ENCODE measurements around the gene CCDC171. TPM values are rescaled to one million over a fixed set of nuclear protein-coding genes. Genes with fewer than 3 reads are reported as not detected.

CCDC171 gene
- total and polyA plus RNA-seq, 4 donors: 0.13 to 1.1 (median 0.43) TPM

GRCh38 chr9:15513335-15513734, 39.5 kb upstream of the CCDC171 start:
- no peak overlapping the region for H3K9ac ChIP-seq (ENCODE audit: low read depth in 1 of 2, low read length in 2 of 2)
- no peaks in the 10 kb centered on the region for H3K27me3 ChIP-seq (ENCODE audit: control insufficient read depth in 4 of 4, insufficient read depth in 4 of 4, low read length in 3 of 4)
- TF ChIP-seq REST (IDR thresholded peaks at IDR 0.05) (no peak), TAF1 (conservative IDR thresholded peaks at IDR 0.05) (no peak), NR2F2 (IDR thresholded peaks at IDR 0.05) (no peak), HNF4G (IDR thresholded peaks at IDR 0.05) (no peak), ATF3 (IDR thresholded peaks at IDR 0.05) (no peak), FOXA2 (IDR thresholded peaks at IDR 0.05) (no peak), EGR1 (IDR thresholded peaks at IDR 0.05; ENCODE audit: low read depth in 2 of 2) (no peak), MAX (IDR thresholded peaks at IDR 0.05) (no peak), HNF4A (conservative IDR thresholded peaks at IDR 0.05) (no peak), FOXA1 (IDR thresholded peaks at IDR 0.05) (no peak), SP1 (IDR thresholded peaks at IDR 0.05) (no peak), RXRA (IDR thresholded peaks at IDR 0.05) (no peak), GABPA (IDR thresholded peaks at IDR 0.05 in 1 of 2, conservative IDR thresholded peaks at IDR 0.05 in 1 of 2) (no peak), RAD21 (IDR thresholded peaks at IDR 0.05) (no peak), ZBTB33 (IDR thresholded peaks at IDR 0.05) (no peak), YY1 (IDR thresholded peaks at IDR 0.05) (no peak), JUND (IDR thresholded peaks at IDR 0.05) (no peak)
- no peak overlapping the region for H3K4me3 ChIP-seq (ENCODE audit: low read depth in 1 of 3, low read length in 3 of 3)
- DNase-seq (ENCODE audit: low spot score): no peak
- H3K4me1 ChIP-seq (ENCODE audit: control insufficient read depth in 4 of 4, insufficient read depth in 4 of 4, low read length in 3 of 4): peaks cover 2 to 11% (median 8%) of the 10 kb centered on the region in 4 donors
- no peaks in the 10 kb centered on the region for H3K36me3 ChIP-seq (ENCODE audit: control insufficient read depth in 4 of 4, insufficient read depth in 3 of 4, low read depth in 1 of 4, low read length in 3 of 4)
- 48% methylated on average over 1 of the region's 1 CpG for WGBS
- no peak overlapping the region for H3K27ac ChIP-seq (ENCODE audit: low read depth in 1 of 2, low read length in 2 of 2)
- H3K9me3 ChIP-seq (ENCODE audit: control insufficient read depth in 4 of 4, low read length in 3 of 4): no peaks in the 10 kb centered on the region

GRCh38 chr9:15519831-15520230, 33.0 kb upstream of the CCDC171 start:
- no peak overlapping the region for H3K9ac ChIP-seq (ENCODE audit: low read depth in 1 of 2, low read length in 2 of 2)
- no peaks in the 10 kb centered on the region for H3K27me3 ChIP-seq (ENCODE audit: control insufficient read depth in 4 of 4, insufficient read depth in 4 of 4, low read length in 3 of 4)
- H3K4me1 ChIP-seq (ENCODE audit: control insufficient read depth in 4 of 4, insufficient read depth in 4 of 4, low read length in 3 of 4): no peaks in the 10 kb centered on the region
- TF ChIP-seq HNF4A (conservative IDR thresholded peaks at IDR 0.05) (no peak), RAD21 (IDR thresholded peaks at IDR 0.05) (no peak), TAF1 (conservative IDR thresholded peaks at IDR 0.05) (no peak), NR2F2 (IDR thresholded peaks at IDR 0.05) (no peak), ZBTB33 (IDR thresholded peaks at IDR 0.05) (no peak), RXRA (IDR thresholded peaks at IDR 0.05) (no peak), JUND (IDR thresholded peaks at IDR 0.05) (no peak), YY1 (IDR thresholded peaks at IDR 0.05) (no peak), FOXA2 (IDR thresholded peaks at IDR 0.05) (no peak), SP1 (IDR thresholded peaks at IDR 0.05) (no peak), FOXA1 (IDR thresholded peaks at IDR 0.05) (no peak), ATF3 (IDR thresholded peaks at IDR 0.05) (no peak)
- no peaks in the 10 kb centered on the region for H3K36me3 ChIP-seq (ENCODE audit: control insufficient read depth in 4 of 4, insufficient read depth in 3 of 4, low read depth in 1 of 4, low read length in 3 of 4)
- no peak for DNase-seq (ENCODE audit: low spot score)
- 94% methylated on average over 2 of the region's 2 CpGs for WGBS
- H3K4me3 ChIP-seq (ENCODE audit: low read depth in 1 of 3, low read length in 3 of 3): no peak overlapping the region
- no peaks in the 10 kb centered on the region for H3K9me3 ChIP-seq (ENCODE audit: control insufficient read depth in 4 of 4, low read length in 3 of 4)
- H3K27ac ChIP-seq (ENCODE audit: low read depth in 1 of 2, low read length in 2 of 2): no peak overlapping the region

Data from liver (tissue), 9 donors.